ENCODE measurements around the gene NPBWR2.
A peak's percentile ranks its signal among the peaks of the same experiment; 100 is the strongest.

The NPBWR2 gene

DNA sequence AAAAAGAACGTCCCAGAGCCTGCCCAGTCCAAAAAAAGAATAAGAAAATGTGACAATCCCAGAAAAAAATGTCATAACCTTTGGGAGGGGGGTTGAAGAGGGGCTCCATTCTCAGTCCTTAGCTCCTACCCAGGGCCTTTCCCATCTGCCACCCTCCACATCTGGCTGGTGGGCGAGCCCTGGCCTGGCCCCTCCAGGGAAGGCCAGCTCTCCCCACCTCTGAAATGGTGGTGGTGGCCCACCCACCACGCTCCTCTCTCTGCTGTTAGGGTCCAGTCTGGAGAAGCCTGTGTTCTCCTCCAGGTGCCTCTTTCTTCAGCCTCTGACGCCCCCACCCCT, 28.5 kb downstream of the NPBWR2 start:
- no peaks in the 10 kb centered on the region for H3K36me3 ChIP-seq (ENCODE audit: insufficient read depth, low read length)
- no peaks in the 10 kb centered on the region for H3K9me3 ChIP-seq (ENCODE audit: low read length)
- H3K4me1 ChIP-seq (ENCODE audit: insufficient read depth, low read length): peaks cover 54% of the 10 kb centered on the region
- peak overlapping the region; percentile 66 for H2AFZ ChIP-seq (ENCODE audit: low read depth, low read length)
- H3K4me3 ChIP-seq (ENCODE audit: low read length): peak overlapping the region; percentile 54
- H3K27me3 ChIP-seq (ENCODE audit: insufficient read depth, low read length): peaks cover 10% of the 10 kb centered on the region

DNA sequence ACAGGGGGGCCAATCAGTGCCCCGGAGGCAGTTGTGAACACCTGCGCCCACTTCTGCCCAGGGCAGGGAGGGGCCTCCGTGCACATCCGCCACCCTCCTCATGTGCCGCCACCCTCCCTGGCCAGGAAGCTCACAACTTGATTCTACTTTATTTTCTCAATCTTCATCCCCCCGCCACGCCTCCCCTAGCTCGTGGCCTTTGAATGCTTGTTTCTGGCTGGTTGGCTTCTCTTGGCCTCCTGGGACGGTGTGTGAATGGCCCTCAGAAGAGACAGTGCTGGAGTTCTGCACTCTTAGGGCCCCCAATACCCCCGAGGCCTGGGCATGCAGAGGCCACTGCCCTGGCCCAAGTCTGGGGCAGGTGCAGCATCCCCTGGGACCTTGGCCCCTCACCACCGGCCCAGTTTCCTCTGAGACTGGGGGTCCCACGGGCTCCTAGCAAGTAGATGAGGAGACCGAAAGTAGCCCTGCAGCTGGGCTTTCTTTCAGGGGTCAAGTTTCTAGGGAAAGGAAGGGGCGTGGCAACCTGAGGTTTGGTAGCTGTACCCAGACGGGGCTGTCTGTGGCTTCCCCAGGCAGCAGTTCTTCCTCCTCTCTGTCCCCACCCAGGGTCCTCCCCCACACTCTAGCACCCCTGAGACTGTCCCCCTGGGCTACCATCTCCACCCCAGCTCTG, 29.4 kb downstream of the NPBWR2 start:
- H3K4me1 ChIP-seq (ENCODE audit: insufficient read depth, low read length): peaks cover 47% of the 10 kb centered on the region
- peaks cover 3% of the 10 kb centered on the region for H3K27me3 ChIP-seq (ENCODE audit: insufficient read depth, low read length)
- H2AFZ ChIP-seq (ENCODE audit: low read depth, low read length): no peak overlapping the region
- H3K36me3 ChIP-seq (ENCODE audit: insufficient read depth, low read length): no peaks in the 10 kb centered on the region
- no peak overlapping the region for H3K4me3 ChIP-seq (ENCODE audit: low read length)
- H3K9me3 ChIP-seq (ENCODE audit: low read length): no peaks in the 10 kb centered on the region

DNA sequence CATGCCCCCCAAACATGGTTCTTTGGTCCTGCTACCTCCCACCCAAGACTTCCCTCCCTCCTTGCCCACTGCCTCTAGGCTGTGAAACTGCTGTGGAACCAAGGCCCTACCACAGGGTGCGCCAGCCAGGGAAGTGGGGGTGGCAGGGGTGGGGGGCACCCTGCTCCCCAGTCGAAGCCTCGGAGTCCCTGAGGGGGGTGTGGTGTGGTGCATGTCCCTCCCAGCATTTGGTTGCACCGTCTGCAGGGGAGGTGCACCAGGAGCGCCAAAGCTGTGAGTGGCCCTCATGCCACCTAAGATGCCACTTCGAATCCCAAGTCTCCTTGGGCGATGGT, 29.9 kb downstream of the NPBWR2 start:
- Histone ChIP-seq H3K4me1 (ENCODE audit: insufficient read depth, low read length) (peaks cover 42% of the 10 kb centered on the region), H3K36me3 (ENCODE audit: insufficient read depth, low read length) (no peaks in the 10 kb centered on the region), H2AFZ (ENCODE audit: low read depth, low read length) (no peak overlapping the region), H3K9me3 (ENCODE audit: low read length) (no peaks in the 10 kb centered on the region), H3K4me3 (ENCODE audit: low read length) (no peak overlapping the region), H3K27me3 (ENCODE audit: insufficient read depth, low read length) (no peaks in the 10 kb centered on the region)

DNA sequence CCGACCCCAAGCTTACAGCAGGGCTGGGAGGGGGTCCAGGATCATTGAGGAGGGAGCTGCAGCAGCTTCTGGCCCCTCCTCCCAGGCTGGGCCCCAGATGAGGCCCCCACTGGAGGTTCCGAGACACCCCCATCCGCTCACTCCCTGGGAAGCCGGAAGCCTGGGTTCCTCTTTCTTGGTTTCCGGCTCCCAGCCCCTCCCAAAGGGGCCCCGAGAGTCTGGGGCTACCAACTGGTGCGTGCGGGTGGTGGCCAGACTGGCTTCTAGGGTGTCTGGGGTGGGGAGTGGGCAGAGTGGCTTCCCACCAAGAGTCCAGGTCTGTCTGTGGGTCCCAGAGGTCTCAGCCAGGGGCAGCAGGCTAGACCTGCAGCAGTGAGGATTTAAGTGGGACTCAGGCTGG, 30.3 kb downstream of the NPBWR2 start:
- Histone ChIP-seq H2AFZ (ENCODE audit: low read depth, low read length) (no peak overlapping the region), H3K4me3 (ENCODE audit: low read length) (no peak overlapping the region), H3K4me1 (ENCODE audit: insufficient read depth, low read length) (peaks cover 38% of the 10 kb centered on the region), H3K36me3 (ENCODE audit: insufficient read depth, low read length) (peaks cover 2% of the 10 kb centered on the region), H3K27me3 (ENCODE audit: insufficient read depth, low read length) (no peaks in the 10 kb centered on the region), H3K9me3 (ENCODE audit: low read length) (no peaks in the 10 kb centered on the region)

DNA sequence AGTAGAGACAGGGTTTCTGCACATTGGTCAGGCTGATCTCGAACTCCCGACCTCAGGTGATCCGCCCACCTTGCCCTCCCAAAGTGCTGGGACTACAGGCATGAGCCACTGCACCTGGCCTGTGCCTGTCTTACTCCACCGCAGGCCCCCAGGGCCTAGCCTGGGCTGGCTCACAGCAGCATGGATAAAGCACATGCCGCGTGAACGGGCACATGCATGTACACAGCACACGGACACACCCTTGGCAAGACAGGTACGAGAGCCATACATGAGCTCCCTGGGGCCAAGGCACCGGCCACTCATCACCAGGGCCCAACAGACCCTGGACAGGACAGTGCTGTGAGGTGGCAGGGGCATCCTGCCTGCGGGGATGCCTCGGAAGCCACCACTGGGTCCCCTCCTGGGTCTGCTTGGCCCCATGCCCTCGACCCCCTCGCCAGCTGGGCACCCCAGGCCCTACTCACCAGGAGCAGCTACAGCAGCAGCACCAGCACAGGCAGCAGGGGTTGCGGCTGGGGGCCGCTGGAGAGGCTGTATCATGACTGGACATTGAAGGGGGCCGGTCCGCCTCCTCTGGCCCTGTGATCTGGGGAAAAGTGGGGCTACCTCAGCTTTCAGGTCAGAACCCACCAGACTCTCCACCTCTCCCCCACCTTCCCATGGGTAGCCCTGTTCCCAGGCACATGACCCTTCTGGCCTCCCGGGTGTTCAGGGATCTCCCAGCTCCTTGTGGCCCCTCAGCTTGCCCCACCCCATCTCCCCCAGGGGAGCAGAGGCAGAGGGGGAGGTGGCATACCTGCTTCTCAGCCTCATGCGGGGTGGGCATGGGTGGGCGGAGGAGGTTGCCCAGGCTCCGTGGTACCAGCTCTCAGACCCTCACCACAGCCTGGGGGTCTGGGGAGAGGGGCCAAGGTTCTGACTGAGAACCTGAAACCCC, 31.0 kb downstream of the NPBWR2 start:
- Histone ChIP-seq H3K4me3 (ENCODE audit: low read length) (no peak overlapping the region), H3K9me3 (ENCODE audit: low read length) (no peaks in the 10 kb centered on the region), H3K4me1 (ENCODE audit: insufficient read depth, low read length) (peaks cover 30% of the 10 kb centered on the region), H3K36me3 (ENCODE audit: insufficient read depth, low read length) (peaks cover 9% of the 10 kb centered on the region), H3K27me3 (ENCODE audit: insufficient read depth, low read length) (no peaks in the 10 kb centered on the region), H2AFZ (ENCODE audit: low read depth, low read length) (no peak overlapping the region)

DNA sequence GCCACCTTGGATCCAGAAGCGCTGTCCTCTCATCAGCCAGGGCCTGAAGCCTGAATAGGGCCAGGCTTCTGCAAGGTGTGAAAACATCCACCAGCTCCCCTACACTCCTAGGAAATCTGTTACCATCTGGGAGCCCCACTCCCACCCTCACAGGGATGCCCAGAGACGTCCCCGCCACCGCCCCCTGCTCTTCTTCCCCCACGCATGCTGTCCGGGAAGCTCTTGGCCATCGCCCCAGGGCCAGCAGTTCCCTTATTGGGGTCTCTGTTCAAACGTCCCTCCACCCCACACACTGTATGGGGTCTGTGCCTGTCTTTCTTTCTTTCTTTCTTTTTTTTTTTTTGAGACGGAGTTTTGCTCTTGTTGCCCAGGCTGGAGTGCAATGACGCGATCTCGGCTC, 31.8 kb downstream of the NPBWR2 start:
- H2AFZ ChIP-seq (ENCODE audit: low read depth, low read length): no peak overlapping the region
- H3K36me3 ChIP-seq (ENCODE audit: insufficient read depth, low read length): peaks cover 9% of the 10 kb centered on the region

DNA sequence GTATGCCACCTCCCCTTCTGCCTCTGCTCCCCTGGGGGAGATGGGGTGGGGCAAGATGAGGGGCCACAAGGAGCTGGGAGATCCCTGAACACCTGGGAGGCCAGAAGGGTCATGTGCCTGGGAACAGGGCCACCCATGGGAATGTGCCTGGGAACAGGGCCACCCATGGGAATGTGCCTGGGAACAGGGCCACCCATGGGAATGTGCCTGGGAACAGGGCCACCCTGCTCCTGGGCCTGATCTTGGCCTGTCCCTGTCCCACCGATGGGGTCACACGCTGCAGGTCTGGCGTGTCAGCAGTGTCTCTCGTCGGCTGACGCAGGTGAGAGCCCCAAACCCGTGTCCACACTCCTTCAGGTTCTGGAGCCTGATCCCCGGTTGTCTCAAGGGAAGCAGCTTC, 32.4 kb downstream of the NPBWR2 start:
- no peaks in the 10 kb centered on the region for H3K27me3 ChIP-seq (ENCODE audit: insufficient read depth, low read length)
- H3K36me3 ChIP-seq (ENCODE audit: insufficient read depth, low read length): peaks cover 9% of the 10 kb centered on the region
- no peak overlapping the region for H3K4me3 ChIP-seq (ENCODE audit: low read length)
- peaks cover 18% of the 10 kb centered on the region for H3K4me1 ChIP-seq (ENCODE audit: insufficient read depth, low read length)
- no peak overlapping the region for H2AFZ ChIP-seq (ENCODE audit: low read depth, low read length)
- no peaks in the 10 kb centered on the region for H3K9me3 ChIP-seq (ENCODE audit: low read length)

More for the DNA sequence above, 31.8 kb downstream of the NPBWR2 start:
- Histone ChIP-seq H3K9me3 (ENCODE audit: low read length) (no peaks in the 10 kb centered on the region), H3K4me1 (ENCODE audit: insufficient read depth, low read length) (peaks cover 24% of the 10 kb centered on the region), H3K27me3 (ENCODE audit: insufficient read depth, low read length) (no peaks in the 10 kb centered on the region), H3K4me3 (ENCODE audit: low read length) (no peak overlapping the region)

DNA sequence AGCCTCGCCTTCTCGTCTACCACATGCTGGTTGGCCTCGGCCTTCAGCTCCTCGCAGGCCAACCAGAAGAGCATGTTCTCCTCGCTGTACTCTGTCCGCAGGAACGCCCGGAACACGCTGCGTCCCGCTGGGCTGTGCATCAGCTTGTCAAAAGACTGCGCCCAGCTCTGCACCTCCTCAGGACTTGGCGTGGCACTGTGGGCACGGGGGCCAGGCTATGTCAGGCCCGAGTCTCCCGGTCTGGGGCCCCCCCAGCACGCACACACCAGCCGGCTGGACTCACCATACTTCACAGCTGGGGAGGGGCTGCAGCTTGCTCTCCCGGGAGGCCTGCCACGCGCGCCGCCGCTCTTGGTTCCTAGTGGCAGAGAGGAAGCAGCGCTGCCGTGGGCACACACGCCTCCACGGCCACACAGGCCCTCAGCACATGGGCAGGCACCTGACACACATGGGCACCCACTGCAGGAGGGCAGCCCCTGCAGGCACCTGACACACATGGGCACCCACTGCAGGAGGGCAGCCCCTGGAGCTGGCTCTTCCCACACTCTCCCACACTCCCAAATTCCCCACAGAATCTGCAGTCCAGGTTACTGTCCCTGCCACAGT, 33.1 kb downstream of the NPBWR2 start:
- Histone ChIP-seq H3K27me3 (ENCODE audit: insufficient read depth, low read length) (no peaks in the 10 kb centered on the region), H3K9me3 (ENCODE audit: low read length) (no peaks in the 10 kb centered on the region), H2AFZ (ENCODE audit: low read depth, low read length) (no peak overlapping the region), H3K36me3 (ENCODE audit: insufficient read depth, low read length) (peaks cover 11% of the 10 kb centered on the region), H3K4me3 (ENCODE audit: low read length) (no peak overlapping the region), H3K4me1 (ENCODE audit: insufficient read depth, low read length) (peaks cover 16% of the 10 kb centered on the region)

DNA sequence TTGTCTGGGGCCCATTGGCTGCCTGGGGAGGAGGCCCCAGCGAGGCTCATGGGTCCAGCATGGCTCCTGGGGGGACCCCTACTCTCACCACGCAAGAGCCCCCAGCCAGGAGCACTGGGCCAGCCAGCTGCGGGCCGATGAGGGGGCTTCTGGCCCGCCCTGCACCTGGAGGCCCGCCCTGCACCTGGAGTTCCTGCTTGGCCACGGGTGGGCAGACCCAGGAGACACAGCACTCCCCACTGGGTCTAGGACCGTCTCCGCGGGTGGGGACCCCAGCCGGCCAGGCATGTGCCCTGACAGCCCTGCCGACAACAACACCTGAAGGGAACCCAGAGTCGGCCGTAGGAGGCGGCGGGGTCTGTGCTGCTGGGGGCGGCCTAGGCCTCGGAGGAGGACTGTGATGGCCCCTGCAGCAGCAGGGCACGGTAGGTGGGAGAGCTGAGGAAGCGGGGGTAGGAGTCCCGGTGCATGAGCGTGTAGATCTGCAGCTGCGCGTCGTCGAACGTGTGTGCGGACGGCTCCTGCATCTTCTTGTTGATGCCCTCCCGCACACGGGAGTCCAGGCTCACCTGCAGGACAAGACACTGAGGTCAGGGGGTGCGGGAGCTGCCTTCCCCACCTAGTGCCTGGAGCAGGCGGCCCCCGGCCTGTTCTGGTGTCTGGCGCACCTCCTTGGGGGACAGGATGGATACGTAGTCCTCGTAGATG, 33.7 kb downstream of the NPBWR2 start:
- Histone ChIP-seq H3K9me3 (ENCODE audit: low read length) (no peaks in the 10 kb centered on the region), H3K27me3 (ENCODE audit: insufficient read depth, low read length) (no peaks in the 10 kb centered on the region), H3K36me3 (ENCODE audit: insufficient read depth, low read length) (peaks cover 11% of the 10 kb centered on the region), H2AFZ (ENCODE audit: low read depth, low read length) (no peak overlapping the region), H3K4me1 (ENCODE audit: insufficient read depth, low read length) (peaks cover 9% of the 10 kb centered on the region), H3K4me3 (ENCODE audit: low read length) (no peak overlapping the region)

DNA sequence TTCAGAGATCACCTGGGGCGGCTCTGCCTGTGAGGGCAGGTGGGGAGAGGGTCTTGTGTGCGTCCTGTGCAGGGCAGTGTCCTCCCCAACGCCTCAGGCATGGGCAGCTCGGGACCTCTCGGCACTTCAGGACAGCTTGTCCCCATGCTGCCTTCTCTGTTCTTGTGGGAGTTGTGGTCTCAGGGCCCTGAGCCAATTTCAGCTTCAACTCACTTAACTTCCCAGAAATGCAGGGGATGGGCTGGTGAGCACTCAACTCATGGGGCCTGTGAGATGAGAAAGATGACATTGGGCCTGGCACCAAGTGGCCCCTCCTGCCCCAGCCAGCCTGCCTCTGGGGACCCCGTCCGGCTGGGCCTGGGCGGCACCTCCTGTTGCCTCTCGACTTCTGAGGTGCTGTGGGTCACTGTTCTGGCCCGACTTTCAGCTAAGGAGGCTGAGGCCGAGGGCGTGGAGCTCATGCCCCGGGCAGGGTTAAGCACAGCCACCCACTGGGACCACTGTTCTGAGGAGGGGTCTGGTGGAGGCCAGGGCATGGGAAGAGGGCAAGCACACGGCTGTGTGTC, 34.8 kb downstream of the NPBWR2 start:
- H3K36me3 ChIP-seq (ENCODE audit: insufficient read depth, low read length): peaks cover 11% of the 10 kb centered on the region
- H3K27me3 ChIP-seq (ENCODE audit: insufficient read depth, low read length): no peaks in the 10 kb centered on the region
- H3K9me3 ChIP-seq (ENCODE audit: low read length): no peaks in the 10 kb centered on the region
- H3K4me1 ChIP-seq (ENCODE audit: insufficient read depth, low read length): no peaks in the 10 kb centered on the region
- H3K4me3 ChIP-seq (ENCODE audit: low read length): no peak overlapping the region
- no peak overlapping the region for H2AFZ ChIP-seq (ENCODE audit: low read depth, low read length)

DNA sequence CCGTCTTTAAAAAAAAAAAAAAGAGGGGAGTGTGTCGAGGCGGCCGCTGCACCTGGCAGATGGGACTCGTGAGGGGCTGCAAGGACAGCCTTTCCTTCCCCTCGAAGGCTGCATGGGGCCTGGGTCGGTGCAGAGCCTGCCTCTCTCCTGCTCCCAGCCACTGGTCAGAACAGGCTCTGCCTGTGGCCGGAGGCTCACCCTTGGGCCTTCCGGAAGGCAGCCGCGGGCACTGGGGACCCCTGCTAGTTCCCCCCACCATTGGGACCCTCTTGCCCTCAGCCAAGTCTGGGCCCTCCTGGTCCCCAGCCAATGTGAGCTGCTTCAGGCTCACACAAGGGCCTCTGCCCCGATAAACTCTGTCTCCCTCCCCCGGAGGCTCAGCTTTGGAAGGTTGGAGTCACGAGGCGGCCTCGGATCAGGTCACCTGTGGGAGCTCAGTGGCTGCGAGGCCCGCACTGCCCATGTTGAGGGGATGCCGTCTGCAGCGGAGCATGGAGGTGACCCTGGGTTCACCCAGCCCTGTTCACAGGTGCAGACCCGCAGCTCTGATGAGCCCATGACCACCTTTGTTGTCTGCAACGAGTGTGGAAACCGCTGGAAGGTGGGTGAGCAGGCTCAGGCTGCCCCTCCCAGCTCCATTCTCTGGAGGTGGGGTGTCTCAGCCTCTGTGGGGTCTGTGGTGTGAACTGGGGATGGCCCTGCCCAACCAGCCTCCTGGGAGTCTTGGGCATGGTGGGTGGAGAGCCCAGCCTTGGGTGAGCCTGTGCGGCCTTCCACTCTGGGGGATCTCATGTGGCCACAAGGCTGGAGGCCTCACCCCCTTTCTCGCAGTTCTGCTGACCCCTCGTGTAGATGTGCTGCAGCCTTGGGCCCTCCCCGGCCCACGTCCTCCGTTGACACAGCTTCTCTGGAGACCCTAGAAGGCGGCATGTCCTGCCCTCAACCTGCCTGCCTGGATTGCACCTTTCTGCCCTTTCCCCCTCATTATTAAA, 35.7 kb downstream of the NPBWR2 start:
- no peak overlapping the region for H2AFZ ChIP-seq (ENCODE audit: low read depth, low read length)
- no peak overlapping the region for H3K4me3 ChIP-seq (ENCODE audit: low read length)
- no peaks in the 10 kb centered on the region for H3K9me3 ChIP-seq (ENCODE audit: low read length)
- H3K36me3 ChIP-seq (ENCODE audit: insufficient read depth, low read length): peaks cover 11% of the 10 kb centered on the region
- H3K4me1 ChIP-seq (ENCODE audit: insufficient read depth, low read length): no peaks in the 10 kb centered on the region
- H3K27me3 ChIP-seq (ENCODE audit: insufficient read depth, low read length): no peaks in the 10 kb centered on the region
